Measurements from ENCODE around the gene ZNF799.

DNA sequence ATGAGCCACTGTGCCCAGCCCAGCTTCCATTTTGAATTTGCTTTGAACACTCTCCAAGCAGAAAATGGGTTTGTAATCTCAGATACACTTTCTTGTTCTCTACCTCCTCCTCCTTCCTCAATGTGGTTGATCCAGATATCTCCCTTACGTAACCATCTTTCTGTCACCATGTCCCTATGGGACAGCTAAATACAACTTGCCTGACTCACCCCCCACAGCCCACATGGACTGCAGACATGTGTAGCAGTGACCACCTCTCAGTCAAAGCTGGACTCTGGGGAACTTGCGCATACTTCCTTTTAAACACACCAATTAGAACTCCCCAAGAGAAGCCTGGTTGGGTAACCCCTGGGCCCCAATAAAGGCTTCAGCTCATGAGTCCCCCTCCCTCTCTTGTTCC lies 10.8 kb upstream of the ZNF799 start:
- no peak for TF ChIP-seq EZH2 (IDR thresholded peaks at IDR 0.05; ENCODE audit: insufficient read depth, poor library complexity, severe bottlenecking)
- TF ChIP-seq EZH2phosphoT487 (IDR thresholded peaks at IDR 0.05; ENCODE audit: insufficient read depth, low read depth): no peak

All from GM23248 (cell line).